OCI-M1 (cell line): Measurements from ENCODE around the gene ECHS1.
A peak's percentile ranks its signal among the peaks of the same experiment; 100 is the strongest.

Source experiments
- DNase-seq: peaks from one replicate; lab custom pipeline; 2025; lab: John Stamatoyannopoulos, UW

ECHS1 gene

DNA sequence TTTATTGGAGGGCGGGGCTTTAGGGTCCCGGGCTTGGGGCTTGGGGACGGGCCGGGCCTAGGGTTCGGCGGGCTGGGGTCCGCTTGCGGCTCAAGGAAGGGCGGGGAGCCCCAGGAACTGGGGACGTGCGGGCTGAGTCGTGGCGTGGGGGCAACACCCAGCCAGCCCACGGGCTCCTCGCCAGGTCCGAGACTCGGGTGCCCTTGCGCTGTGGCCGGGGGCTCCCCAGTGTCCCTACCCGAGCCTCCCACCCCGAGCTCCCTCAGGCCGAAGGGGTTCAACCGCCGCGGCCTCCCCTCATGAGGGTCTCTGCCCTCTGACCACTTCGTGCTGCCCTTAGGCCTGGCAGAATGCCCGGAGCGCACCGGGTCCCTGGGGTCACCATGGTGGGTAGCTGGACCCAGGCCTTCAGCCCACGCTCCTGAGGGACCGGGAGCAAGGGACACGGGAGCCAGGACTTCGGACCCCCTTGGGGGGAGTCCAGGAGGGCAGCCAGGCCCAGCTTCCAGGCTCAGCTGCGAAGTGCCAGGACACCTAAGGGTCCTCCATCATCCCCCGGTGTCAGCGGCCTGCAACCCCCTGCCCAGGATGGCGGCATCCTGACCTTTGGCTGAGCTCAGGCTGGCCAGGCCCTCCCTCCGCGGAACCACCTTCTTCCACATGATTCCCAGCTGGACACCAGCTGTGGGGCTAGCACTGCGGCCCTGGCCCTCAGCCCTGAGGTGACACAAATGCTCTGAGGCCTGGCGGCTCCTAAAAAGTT is 14.8 kb downstream of the ECHS1 start:
- DNase-seq: no peak

DNA sequence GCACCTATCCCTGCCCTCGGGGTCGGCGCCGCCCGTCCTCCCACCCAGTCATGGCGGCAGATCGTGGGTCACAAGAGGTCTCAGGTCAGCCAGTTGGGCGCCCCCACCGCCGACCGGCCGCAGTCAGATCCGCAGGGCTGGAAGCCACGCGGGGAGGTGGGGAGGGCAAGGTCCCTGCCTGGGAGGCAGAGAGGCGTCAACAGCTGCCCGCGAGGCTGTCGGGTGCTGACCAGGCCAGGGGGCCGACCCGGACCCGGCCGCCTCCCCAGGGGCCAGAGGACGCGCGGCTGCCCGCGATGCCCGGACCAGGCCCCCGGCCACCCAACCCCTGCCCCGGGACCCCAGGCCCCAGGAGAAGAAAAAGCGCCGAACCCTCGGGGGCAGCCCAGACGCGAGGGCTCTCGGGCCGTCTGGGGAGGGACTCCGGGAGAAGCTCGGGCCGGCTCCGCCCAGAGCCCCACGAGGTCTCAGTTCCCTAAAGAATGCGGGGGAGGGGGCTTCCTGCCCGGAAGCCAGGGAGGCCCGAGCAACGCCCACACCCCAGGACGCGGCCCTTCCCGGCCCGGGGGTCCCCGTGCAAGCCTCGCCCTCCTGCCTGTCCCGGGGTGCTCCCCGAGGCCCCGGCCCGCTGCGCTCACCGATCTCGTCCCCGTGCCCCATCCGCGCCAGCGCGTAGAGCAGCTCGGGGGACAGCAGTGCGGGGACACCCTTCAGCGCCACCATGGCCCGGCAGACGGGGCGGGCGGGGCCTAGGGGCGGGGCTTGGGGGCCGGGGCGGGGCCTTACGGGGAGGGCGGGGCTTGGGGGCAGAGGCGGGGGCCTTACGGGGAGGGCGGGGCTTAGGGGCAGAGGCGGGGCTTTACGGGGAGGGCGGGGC is 15.6 kb downstream of the ECHS1 start, which contains the start of gene FUOM:
TSS of gene FUOM (minus strand) at position 735 of the 877 bp plus-strand sequence. CDS start at position 723, 12 bp downstream.
- DNase-seq: peak; percentile 91

DNA sequence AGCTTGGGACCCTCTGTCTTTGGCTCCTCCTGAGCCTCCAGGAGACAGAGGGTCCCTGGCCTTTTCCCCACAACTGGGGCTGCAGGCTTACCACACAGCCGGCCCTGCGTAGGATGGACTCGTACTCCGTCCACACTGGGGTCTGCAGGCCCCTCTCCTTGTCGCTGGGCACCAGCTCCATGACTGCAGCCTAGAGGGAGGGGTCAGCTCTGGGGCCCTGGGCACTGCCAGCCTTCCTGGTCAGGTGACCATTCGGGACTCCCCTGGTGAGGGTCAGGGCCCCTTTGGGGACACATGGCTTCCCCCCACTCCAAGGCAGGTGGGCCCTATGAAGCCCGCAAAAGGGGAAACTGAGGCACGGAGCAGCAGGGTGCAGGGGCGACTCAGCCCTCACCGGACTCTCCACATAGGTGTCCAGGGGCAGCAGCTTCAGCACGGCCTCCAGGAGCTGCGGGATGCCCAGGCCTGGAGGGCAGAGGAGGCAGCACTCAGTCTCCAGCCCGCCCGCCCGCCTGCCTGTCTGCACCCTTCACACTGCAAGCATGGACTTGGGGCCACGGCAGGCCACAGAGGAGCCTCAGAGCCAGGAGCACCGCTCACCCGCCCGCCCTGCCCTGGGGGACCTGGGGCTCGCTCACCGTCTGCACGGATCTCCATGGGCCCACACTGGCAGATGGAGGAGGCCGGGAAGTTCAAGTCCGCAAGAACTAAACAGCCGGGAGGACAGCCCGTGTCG is 16.4 kb downstream of the ECHS1 start:
- no peak for DNase-seq

GRCh38 chr10:133355991-133356390 is 17.2 kb downstream of the ECHS1 start:
- no peak for DNase-seq

- DNase-seq: no peak
Measured at GRCh38 chr10:133355266-133355665, 17.9 kb downstream of the ECHS1 start.

- no peak for DNase-seq
Measured at GRCh38 chr10:133354672-133355240, 18.4 kb downstream of the ECHS1 start.

GRCh38 chr10:133353988-133354605 is 19.1 kb downstream of the ECHS1 start:
- no peak for DNase-seq

- no peak for DNase-seq
Measured at GRCh38 chr10:133353202-133353959, 19.8 kb downstream of the ECHS1 start.

DNA sequence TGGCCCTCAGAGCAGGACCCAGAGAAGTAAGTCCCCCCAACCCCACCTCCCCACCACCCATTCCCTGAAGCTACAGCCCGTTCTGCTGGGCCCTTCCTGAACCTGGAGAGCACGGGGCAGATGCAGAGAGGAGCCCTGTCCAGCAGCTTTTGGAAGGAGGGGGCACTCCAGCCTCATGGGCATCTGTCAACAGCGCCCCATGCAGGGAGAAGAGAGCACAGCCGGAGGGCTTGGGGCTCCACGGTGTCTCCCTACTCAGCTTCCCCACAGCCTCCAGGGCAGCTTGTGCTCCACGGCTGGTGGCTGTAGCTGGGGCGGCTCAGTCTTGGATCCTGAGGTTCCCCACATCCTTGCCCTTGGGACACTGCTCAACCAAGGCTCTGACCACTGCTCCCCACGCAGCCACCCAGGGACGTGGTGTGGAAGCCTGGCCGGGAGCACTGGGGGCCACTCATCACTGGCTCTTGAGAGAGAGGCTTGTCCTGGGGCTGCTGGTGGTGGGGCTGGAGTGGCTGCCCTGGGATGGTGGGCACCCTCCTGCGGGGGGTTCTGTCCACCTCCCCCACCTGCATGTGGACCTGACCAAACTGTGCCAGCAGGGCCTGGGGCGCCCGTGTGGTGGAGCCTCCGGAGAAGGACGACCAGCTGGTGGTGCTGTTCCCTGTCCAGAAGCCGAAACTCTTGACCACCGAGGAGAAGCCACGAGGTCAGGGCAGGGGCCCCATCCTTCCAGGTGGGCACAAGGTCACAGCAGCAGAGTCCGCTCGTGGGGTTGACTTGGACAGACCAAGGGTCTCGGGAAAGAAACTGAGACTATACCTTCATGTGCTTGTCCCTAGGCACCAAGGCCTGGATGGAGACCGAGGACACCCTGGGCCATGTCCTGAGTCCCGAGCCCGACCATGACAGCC is 21.5 kb downstream of the ECHS1 start:
- DNase-seq: no peak

- no peak for DNase-seq
Measured at GRCh38 chr10:133350950-133351329, 22.2 kb downstream of the ECHS1 start.

GRCh38 chr10:133350283-133350949 is 22.7 kb downstream of the ECHS1 start:
- DNase-seq: no peak

GRCh38 chr10:133349577-133350011 is 23.6 kb downstream of the ECHS1 start:
- no peak for DNase-seq

DNA sequence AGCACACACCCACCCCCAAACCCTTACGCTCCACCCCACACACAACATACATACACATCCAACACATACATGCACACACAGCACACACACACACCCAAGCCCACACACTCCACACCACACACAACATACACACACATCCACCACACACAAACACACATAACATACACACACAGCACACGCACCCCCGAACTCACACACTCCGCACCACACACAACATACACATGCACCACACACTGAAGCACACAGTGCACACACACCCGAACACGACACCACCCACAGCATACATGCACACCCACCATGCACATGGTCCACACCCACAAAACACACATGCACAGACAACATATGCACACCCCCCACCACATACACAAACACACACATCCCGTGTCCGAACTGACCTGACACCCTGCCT is 24.0 kb downstream of the ECHS1 start:
- no peak for DNase-seq

DNA sequence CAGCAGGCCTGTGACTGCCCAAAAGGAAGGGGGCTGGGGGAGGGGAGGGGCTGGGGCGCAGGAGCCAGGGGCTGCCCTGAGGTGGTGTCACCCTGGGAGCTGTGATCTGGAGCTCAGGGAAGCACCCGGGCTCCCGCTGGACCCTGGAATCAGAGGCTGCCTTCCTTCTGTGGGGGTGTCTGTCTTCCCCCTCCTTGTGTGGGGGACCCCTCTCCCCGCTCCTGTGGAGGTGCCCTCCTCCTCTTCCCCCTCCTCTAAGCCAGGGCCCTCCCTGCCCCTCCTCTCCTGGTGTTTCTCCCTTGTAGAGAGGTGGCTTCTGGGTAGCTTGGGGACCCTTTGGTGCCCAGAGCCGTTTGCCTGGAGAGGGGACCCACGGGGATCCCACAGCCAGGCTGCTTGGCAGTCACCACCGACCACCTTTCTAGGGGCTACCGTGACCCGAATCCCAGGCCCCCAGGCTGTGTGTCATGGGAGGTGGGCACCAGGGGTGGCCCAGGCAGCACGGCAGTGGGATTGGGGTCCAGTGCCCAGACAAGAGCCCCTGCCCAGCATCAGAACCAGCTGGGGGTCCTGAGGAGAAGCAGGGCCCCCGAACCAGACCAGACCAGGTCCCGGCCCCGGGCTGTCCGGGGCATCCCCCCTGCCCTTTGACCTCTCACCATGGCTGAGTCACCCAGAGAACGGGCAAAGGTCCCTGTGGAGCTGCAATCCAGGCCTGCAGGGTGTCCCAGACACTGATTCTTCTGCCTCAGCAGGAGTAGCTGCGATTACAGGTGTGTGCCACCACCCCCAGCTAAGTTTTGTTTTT is 25.2 kb downstream of the ECHS1 start:
- DNase-seq: no peak

- no peak for DNase-seq
Measured at GRCh38 chr10:133346413-133346812, 26.7 kb downstream of the ECHS1 start.

GRCh38 chr10:133344236-133344635 is 28.9 kb downstream of the ECHS1 start:
- no peak for DNase-seq

- DNase-seq: no peak
Measured at GRCh38 chr10:133343558-133343957, 29.6 kb downstream of the ECHS1 start.

DNA sequence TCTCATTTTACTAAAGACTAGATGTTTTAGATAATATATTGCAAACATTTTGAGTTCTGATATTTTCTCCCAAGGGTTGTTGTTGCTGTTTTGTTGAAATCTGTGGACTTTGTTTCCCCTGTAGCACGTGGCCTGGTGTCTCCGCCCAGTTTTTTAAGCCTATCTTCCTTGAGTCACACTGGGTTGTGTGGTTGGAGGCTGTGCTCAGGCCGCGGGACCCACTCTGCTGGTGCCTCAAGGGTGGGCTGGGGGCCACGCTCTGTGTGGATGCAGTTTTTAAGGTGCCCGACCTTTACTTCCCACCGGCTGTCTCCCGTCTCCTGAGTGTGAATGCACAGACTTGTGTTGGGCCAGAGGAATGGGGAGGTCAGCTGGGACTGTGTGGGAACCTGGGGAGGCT is 30.2 kb downstream of the ECHS1 start:
- no peak for DNase-seq
